HG03521 (cell line): ENCODE results near the gene MNX1.

Experiments
- ATAC-seq: cut with Tn5 transposase; IDR thresholded peaks from one replicate; pipeline ENCODE4 v1.9.1; 2021; ENCODE audit warnings: mild to moderate bottlenecking, moderate library complexity; ENCODE audit not compliant: unreplicated experiment

The MNX1 gene

DNA sequence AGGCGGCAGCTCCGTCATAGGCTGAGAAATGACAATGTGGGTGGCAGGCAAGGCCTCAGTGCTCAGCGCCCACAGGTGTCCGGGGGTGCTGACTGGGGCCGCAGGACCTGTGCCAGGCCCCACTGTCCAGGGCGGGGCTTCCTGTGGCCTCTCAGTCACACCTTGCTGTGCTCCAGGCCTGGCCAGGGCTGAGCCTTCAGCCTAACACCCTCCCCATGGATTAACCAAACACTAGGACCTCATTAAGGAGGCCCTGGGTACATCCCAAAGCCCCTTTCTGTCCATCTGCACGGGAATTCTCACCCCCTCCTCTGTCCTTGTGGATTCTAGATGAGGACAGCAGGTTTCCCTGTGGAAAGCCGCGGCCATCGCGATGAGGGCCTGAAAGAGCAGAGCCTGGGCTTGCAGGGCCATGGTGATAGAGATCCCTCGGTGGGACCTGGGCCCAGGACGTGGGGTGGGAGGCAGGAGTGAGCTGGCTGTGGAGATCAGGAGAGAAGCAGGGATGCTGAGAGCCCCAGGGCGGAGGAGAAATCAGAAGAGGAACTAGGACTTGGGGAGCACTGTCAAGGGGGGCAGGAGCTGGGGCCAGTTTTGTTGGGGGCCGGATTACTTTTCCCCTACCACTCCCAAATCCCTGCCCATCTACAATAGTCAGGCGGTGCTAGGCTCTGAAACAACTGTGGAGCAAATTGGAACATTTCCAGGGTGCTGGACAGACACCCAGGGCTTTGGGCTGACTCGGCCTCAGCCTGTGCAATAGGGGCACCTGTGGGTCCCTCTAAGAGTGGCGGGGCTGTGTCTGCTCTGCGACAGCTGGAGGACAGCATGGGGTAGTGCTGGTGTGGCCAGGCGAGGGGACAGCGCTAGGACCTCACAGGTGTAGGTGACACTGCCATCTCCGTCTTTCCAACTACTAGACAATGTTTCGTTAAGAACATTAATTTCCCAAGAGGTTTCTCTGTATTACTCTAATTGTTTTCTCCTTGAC, 23.3 kb upstream of the MNX1 start:
- ATAC-seq = no peak

DNA sequence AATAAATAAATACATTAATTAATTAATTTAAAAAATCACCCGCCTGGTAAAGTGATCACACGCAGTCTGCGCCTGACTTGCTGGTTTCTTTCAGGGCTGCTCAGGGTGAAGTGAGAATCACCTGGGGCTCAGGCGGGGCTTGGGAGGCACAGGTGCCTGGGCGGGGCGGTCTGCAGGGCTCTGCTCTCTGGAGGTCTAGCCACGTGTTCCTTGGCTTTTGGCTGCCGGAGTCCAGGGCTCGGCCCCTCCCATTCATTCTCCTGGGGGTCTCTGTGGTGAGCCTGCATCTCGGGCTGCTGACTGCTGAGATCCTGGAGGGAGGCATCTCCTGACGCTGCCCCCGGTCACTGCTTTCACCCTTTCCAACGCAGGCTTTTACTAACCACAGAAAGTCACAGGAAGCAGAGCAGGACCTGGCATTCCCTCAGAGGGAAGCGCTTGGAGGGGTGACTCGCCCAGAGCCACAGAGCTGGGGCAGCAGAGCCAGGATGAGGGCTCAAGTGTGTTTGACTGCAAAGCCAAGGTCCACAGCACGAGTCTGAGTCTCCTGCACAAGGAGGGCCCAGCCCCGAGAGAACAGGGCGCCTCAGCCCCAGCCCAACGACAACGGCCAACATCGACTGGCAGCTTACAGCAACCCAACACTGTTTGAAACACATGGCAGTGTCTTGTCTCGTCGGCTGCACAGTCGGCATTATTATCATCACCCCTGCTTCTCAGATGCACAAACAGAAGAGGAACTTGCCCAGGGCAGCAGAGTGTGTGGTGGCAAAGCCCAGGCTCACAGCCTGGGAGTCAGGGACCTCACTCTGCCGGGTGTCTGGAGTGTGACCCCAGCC, 22.4 kb upstream of the MNX1 start:
- no peak for ATAC-seq

GRCh38 chr7:157032128-157032527, 21.7 kb upstream of the MNX1 start:
- ATAC-seq = no peak

GRCh38 chr7:157028199-157028903, 17.9 kb upstream of the MNX1 start:
- ATAC-seq = no peak

DNA sequence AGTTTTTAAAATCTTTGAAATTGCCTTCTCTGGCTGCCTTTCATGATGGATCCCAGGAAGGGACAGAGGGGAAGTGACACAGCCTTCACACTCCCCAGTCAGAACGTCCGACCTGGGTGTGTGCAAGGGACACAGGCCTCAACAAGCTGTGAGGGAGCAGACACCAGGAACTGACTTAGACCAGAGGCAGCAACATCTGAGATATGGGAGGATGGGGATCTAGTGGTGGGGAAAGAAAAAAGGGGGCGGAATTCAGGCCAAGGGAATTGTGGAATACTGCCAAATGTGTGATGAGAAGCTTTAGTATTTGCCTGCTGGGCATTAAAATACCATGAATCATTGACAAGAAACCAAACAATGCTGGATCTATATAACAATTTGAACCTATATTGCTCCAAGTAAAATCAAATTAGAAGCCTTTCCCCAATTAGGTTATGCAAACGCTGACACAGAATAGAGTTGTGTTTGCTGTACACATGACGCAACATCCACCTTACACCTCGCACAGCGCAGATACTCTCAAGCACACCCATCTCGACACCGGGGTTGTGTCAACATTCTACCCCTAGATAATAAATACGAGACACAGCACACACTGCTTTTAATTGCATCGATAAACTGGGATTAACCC, 17.2 kb upstream of the MNX1 start:
- ATAC-seq = no peak

DNA sequence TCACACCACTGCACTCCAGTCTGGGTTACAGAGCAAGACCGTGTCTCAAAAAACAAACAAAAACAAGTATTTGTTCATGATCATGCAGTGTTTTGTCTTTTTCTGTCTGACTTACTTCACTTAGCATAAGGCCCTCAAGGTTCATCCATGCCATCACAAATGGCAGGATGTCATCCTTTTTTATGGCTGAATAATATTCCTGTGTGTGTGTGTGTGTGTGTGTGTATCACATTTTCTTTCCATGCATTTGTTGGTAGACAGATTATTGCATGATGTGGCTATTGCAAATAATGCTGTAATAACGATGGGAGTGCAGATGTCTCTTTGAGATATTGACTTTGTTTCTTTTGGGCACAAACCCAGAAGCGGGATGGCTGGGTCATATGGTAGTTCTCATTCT, 14.3 kb upstream of the MNX1 start:
- no peak for ATAC-seq

- no peak for ATAC-seq
Observed at GRCh38 chr7:157023589-157023905, 13.1 kb upstream of the MNX1 start.

DNA sequence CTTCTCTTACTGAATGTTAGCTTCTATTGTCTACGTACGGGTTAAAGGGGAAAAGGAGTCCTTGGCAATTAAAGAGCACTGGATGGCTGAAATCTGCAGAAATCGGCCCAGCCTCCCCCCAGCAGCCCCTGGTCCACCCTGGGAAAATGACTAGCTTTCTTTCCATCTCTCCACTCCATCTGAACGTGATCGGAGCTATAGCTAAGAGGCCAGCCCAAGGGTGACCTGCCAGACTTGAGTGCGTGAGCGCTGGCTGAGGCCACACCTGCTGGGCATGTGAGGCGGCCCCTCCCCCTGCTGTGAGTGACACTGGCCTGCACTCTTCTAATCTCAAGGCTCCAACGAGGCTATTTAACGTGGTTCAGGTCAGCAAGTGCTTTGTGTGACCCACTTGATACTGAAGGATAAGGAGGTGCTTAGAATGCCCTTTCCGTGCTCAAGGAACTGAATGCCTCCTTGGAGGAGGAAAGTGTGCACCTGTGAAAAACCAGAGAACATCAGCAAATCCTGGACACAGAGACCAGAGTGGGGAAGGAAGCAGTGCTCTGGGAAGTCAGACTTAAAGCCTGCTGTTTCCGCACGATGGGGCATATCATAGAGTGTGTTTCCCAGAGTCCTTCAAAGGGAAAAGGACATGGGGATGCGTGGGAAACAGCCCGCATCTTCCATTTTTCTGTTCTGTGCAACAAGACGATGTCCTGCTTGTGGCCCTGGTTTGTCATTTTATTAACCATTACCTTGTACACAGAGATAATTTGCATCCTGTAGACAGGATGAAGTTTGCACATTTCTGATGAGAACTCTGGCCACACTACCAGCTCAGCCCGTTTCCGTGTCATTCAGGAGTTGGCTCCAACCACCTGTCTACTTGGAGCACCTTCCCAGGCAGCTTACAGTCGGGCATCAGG, 12.5 kb upstream of the MNX1 start:
- no peak for ATAC-seq

- ATAC-seq = no peak
Observed at GRCh38 chr7:157021871-157022680, 11.6 kb upstream of the MNX1 start.

DNA sequence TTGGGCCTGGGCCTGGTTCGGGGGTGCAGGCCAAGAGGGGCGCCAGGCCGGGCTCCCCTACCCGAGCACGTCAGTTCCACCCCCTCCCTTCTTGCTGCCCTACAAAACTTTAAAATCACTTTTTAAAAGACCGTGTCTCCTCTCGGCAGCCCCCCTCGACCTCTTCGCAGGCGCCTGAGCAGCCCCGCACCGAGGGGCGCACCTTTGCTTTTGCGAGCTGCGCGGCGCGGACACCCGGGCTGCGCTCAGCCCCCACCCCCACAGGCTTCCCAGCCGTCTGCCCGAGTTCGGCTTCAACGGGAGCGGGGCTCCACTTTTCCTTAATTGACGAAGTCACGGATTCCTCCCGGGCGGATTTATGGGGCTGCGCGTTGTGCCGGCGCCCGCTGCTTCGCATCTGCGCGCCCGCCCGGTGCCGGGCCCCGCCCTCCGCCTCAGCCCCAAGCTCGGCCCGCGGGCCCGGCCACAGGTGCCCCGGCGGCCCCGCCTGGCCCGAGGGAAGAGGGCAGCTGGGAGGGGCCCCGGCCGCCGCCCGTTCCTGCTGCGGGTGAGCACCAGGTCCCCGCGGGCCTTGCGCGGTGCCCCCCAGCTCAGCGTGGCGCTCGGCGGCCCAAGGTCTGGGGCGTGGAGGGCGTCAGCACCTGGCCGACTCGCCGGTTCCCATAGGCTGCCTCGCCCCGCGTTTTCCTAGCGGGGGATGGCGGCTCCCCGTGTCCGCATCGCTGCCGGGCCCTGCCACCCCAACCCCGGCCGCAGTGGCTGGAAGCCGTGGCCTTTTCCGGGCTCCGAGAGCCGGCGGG, 10.8 kb upstream of the MNX1 start:
- no peak for ATAC-seq

DNA sequence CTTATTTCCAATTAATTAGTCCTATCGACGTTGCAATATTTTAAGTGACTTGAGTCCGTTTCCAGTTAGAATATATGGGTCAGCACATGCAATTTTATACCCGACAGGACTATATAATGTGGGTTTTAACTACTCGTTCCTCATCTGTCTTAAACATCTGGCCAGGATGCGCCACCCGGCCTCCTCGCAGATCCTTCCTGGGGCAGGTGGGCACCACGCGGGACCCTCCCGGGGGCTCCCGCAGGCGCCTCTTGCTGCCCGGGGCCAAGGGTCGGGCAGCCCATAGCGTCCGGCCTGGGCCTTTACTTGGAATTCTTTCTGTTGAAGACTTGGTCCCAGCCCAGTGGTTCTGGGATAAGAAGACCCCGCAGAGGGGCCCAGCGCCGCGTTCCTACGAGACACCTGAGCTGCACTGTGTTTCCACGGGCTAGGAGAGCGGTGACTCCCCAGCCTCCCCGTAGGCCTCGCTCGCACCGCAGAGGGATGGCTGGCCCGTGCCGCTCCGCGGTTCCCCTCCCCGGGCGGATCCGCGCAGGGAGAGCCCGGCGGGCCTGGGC, 10.1 kb upstream of the MNX1 start:
- ATAC-seq = no peak

- ATAC-seq = no peak
Observed at GRCh38 chr7:157019718-157020451, 9.4 kb upstream of the MNX1 start.

DNA sequence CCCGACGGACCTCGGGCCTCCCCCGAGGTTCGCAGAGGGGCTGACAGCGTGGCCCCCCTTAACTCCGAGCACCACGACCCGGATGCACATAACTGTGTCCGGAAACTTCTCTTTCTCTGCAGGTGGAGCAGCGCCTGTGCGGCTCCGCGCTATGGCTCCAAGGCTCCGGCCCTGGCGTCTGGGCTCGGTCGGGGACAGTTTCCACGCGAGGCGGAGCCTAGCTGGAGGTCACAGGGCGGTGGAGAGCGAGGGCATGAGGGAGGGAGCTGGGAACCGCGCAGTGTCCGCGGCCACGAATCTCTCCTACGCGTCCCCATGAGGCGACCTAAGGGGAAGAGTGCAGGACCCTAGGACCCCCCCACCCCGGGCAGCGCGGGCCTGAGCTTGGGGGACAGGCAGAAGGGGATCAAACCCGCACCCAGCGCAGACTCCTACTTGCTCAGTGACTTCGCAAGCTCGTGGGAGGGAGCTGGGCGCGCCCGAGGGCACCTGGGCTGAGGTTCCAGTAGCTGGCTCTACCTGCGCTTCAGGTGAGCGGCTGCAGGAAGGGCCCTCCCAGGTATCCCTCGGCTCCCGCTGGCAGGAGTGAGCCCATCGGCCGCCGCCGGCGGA, 8.6 kb upstream of the MNX1 start:
- ATAC-seq = no peak

DNA sequence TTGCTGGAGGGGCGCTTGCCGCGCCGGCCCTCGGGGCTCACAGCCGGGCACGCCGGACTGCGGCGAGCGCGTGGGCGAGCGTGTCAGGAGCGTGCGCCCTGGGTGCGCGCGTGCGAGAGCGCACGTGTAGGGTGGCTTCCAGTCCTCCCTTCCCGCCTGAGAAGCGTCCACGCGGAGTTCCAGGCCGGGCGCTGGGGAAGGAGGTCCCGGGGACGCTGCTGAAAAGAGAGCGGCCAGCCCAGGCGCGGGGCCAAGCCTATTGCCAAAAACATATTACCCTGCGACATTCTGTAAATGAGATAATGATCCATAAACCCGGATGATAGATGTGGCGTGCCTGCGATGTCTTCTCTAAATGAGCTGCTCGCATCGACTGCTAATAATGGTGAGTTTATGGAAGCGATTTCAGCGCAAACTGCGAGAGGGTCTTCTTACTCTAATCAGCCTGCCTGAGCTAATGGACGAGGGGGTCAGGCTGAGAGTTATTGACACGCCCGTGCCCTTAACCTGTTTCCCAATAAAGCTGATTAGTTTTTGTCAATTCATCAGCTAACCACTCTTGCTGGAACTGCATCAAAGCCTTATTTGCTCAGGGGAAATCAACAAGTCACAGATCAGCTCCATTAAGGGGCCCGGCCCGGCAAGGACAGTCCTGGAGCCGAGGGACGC, 8.0 kb upstream of the MNX1 start:
- ATAC-seq = no peak

DNA sequence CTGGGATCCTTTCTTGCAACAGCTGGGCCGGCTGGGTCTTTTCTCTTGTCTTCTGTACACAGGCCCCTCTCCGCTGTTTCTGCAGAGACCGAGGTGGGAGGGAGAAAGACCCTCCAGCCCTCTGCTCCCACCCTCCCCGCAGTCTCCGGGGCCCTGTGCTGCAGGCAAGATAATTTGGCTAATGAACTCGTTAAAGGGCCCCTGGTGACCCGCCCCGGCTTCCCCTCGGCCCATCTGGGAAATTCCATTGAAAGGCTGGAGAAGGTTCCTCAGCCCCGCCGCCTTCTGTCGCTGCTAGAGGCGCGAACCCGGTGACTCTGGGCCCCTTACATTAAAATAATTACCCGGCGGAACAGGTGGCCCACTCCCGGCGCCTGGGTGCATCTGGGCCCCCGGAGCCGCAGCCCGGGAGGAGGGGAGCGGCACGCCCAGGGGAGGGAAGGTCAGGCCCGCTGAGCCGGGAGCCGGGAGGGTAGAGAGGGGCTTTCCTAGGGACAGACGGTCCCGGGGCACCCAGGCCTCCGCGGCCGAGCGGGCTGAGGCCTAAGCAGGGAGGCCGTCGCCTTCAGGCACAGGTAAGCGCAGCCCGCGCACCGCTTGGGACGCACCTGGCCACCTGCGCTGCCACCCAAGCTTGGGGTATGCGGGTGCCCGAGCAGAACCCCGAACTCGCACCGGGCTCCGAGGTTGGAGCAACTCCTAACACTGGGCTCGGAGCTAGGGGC, 7.3 kb upstream of the MNX1 start:
- no peak for ATAC-seq

DNA sequence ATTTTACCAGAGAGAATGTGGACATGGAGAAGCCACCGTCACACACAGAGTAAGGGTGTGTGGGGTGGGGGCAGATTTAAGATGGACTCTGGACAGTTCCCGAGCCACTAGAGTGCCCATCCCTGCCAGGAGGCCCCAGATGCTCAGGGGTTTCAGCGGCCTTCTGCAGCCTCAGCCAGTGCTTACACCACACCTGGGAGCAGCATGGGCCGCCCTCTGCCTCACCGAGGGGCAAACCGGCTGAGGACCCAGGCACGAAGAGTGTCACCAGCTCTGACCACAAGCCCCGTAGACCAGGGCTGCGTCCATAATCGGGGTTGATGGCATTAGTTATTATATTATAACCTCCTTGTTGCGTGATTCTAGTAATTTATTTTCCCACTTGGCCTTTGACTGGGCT, 6.7 kb upstream of the MNX1 start:
- no peak for ATAC-seq
